HG03432 (cell line): ENCODE measurements around the gene TTLL10.

Experiments used
- ATAC-seq: cut with Tn5 transposase; IDR thresholded peaks from one replicate; pipeline ENCODE4 v1.9.1; 2021; ENCODE audit warnings: mild to moderate bottlenecking, moderate library complexity; ENCODE audit not compliant: unreplicated experiment

TTLL10 gene, protein sequence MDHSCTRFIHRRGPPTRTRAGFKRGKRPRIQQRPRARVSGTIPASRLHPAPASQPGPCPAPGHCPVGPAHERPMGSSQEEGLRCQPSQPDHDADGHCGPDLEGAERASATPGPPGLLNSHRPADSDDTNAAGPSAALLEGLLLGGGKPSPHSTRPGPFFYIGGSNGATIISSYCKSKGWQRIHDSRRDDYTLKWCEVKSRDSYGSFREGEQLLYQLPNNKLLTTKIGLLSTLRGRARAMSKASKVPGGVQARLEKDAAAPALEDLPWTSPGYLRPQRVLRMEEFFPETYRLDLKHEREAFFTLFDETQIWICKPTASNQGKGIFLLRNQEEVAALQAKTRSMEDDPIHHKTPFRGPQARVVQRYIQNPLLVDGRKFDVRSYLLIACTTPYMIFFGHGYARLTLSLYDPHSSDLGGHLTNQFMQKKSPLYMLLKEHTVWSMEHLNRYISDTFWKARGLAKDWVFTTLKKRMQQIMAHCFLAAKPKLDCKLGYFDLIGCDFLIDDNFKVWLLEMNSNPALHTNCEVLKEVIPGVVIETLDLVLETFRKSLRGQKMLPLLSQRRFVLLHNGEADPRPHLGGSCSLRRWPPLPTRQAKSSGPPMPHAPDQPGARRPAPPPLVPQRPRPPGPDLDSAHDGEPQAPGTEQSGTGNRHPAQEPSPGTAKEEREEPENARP

DNA sequence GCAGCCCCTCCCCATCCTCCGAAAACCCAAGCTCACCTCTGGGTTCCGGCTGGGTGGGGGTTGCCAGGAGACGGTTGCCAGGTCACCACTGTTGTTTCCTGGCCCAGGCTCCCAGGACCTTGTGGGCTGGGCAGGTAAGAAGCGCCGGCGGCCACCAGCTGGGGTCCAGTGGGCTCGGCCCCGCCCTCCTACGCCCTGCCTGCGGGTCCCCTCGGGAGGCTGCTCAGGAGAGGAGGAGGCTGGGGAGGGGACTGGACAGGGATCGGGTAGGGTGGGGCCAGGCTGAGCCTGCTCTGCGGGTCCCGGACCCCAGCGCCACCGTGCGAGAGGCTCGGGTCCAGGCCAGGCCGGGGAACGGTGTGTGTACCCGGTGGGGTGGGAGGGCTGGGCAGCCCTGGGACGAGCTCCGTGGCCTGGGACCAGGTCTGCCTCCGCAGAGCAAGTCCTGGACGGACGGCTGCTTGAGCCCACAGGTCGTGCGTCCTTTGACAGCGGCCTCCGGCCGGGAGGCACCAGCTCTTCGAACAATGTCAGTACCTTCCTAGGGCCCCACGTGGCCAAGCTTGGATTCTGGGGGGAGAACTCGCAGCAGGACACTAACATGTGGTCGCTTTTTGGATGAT, at the start of gene TTLL10:
Gene TTLL10 (plus strand): TSS at position 88 of the 623 bp plus-strand sequence. CDS start 5,336 bp downstream, outside the sequence.
- no peak for ATAC-seq

GRCh38 chr1:1124508-1124785, 49.2 kb upstream of the TTLL10 start:
- no peak for ATAC-seq

DNA sequence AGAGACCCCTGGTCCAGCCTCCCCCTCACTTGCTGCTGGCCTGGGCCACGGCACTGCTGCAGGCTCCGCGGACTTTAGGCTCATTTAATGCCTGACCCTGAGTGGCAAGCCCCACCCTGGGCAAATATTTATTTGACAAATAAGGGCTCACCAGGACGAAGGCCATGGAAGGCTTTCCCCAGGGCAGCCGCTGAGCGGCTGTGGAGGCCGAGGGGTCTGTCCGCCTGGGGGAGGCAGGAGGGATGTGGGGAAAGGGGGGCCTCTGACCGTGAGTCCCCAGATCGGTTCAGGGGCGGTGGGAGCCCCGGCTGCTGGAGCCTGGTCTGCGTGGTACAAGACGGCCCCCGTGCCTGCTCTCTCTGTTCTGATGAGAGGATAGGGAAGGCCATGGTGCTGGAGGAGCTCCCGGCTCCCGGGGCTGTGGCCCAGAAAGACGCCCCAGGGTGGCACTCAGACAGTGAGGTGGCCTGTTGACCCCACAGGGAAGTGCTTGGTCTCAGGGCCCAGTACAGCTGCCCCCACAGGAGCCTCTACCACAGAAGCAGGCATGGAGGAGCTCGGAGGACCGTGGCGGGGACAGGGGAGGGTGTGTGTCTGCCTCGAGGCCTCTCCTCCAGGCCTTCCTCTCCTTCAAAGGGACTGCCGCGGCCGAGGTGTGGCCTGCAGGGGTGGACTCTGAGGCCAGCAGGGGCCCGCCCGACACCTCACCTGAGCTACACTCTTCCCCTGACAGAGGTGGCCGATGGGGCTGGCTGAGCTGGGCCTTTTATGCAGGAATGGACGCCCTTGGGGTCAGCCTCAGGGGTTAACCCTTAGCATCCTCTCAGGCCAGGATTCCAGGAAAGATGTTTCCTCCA, 48.7 kb upstream of the TTLL10 start:
- ATAC-seq = no peak

- no peak for ATAC-seq
Measured at GRCh38 chr1:1125945-1126344, 47.7 kb upstream of the TTLL10 start.

GRCh38 chr1:1127551-1128451, 45.9 kb upstream of the TTLL10 start:
- no peak for ATAC-seq

DNA sequence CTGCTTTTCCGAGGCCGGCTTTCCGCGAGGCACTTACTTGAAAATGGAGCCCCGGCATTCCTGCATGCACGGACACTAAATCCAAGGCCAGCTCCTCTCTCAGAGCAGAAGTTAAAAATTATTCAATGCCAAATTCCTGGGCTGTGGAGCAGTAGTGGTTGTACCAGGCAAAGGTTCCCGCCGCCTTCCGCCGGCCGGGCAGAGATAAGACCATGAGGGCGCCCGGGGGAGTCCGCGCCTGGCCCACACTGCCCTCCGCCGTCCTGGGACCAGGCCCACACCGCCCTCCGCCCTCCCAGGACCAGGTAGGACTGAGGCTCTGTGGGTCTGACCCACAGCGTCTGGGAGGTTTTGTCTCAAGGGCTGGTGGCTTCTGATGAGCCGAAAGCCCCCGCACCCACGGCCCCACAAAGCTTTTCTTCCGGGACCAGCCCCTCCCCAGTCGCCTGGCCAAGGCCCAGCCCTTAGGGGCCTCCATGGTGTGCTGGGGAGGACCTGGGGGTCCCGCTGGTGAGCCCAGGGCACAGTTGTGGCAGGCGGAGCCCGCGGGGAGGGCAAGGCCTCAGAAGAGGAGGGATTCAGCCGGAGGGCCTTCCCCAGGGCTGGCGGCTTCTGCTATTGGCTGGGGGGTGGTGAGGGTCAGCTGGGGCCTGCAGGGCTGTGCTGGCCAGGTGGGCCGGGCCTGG, 45.1 kb upstream of the TTLL10 start:
- ATAC-seq = no peak

GRCh38 chr1:1129381-1129821, 44.3 kb upstream of the TTLL10 start:
- ATAC-seq = no peak

DNA sequence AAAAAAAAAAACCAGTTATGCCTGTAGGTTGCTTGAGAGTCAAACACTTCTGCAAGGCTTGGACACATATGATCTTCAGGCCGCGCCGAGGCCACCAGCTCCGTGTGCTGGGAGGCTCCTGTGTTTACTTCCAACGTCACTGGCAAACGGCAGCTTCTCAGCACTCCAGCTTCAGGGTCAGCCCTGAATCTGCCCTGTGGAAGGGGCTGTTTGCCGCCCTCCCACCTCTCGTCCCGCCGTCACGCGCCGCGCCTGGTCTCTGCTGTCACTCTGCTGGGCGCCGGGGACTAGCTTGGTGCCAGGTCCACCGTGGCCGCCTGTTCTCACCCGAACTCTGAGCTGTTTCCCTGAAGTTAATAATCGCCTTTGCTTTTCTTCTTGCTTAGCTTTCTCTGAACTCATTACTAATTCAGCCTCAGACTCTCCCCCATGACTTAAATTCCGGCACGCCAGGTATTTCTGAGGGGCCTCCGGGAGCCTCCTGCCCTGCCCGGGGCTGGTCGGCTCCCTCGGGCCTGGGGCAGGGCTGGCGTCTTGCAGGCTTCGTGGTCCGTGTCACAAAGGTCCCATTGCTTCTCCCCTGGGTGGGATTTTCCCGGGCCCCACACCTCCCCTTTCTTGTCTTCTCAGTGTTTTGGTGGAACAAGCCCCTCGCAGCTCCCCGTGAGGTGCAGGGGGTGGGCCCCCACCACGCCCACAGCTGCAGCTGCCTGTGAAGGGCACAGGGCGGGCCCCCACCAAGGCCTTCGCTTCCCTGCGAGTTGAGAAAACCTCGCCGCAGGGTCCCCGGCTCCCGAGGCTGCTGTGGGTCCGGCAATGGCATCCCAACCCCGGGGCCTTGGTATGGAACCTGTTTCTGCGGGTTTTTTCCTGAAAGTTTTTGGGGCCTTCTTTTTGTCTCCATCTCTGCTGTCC, 43.2 kb upstream of the TTLL10 start:
- ATAC-seq = no peak

GRCh38 chr1:1132042-1132950, 41.4 kb upstream of the TTLL10 start:
- ATAC-seq = no peak

- no peak for ATAC-seq
Measured at GRCh38 chr1:1132956-1133750, 40.5 kb upstream of the TTLL10 start.

DNA sequence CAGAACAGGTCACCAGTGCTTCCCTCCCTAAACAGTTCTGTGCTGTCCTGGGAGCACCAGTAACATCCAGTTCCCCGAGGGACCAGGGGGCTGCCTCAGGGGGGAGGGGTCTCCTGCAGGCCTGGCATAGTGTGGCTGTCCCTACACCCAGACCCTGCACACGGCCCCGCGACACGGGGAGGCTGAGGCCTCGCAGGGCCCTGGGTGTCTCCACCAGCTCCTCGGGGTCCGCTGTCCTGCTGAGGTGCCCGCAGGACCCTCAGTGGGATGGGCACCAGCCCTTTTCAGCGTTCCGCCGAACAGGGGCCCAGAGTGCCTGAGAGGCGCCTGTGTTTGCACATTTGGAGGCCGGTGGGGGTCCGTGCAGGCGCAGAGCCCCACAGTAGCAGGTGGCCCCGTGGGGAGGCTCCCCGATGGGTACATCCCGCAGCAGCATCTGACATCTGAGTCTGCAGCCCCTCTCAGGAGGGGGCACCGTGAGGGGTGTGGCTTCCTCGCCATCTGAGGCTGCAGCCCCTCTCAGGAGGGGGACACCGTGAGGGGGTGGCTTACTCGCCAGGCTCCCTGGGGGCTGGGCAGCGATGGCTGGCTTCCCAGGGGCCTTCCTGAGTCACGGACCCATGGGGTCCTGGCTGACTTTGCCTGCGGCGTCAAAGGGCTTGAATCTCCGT, 39.2 kb upstream of the TTLL10 start:
- no peak for ATAC-seq

GRCh38 chr1:1135339-1136136, 38.1 kb upstream of the TTLL10 start:
- no peak for ATAC-seq

DNA sequence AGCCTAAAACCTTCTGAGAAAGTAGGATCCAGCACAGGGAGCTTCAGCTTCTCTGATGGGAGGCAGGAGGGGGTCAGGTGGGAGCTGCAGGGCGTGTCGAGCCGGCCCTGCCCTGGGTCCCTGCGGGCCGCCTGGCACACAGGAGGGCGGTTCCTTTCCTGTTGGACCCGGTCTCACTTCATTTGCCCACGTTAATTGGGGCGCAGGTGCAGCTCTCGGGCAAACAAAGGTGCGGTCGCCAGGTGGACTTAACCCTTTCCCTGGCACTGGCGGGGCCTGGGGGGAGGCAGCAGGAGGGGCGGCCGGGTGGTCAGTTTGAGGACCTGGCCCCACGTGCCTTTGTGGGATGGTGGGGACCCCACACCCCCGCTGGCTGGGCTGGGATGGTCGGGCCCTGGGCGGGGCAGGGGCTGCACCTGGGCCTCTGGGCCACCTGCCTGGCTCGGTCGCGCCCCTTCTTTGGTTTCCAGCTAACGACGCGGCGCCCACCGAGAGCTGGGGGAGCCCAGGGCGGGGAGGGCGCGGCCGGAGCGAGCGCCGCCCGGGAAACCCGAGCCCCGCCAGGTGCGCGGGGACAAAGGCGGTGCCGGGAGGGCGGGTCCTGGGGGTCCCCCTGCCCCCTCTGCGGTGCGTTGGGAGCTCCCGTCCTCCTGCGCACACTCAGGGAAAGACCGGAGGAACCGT, 37.0 kb upstream of the TTLL10 start:
- ATAC-seq = peak; percentile 28

- ATAC-seq = peak; percentile 55
Measured at GRCh38 chr1:1137256-1138045, 36.2 kb upstream of the TTLL10 start.
